H9 (cell line): ENCODE results near the gene PRR13. TPM values are rescaled to one million over a fixed set of nuclear protein-coding genes. Genes with fewer than 3 reads are reported as not detected.

Experiments used
- DNase-seq: peaks from one replicate; pipeline ENCODE4 v3.0.0-alpha.2; 2017
- H2AFZ ChIP-seq: one replicate; pipeline ENCODE4 v1.6.1; 2013; ENCODE audit warnings: mild to moderate bottlenecking, low read length, control low read depth, moderate library complexity
- H2AK5ac ChIP-seq: 2 replicates; pipeline ENCODE4 v1.6.1; 2013; ENCODE audit warnings: low read length, control low read depth, mixed read lengths; ENCODE audit not compliant: insufficient read length
- H2BK120ac ChIP-seq: one replicate; pipeline ENCODE4 v1.6.1; 2013; ENCODE audit warnings: low read depth, mild to moderate bottlenecking, low read length, control low read depth, inconsistent platforms; ENCODE audit not compliant: poor library complexity, severe bottlenecking
- H2BK12ac ChIP-seq: 2 replicates; pipeline ENCODE4 v1.6.1; 2013; ENCODE audit warnings: low read length, control low read depth, mixed read lengths, low read depth; ENCODE audit not compliant: insufficient read length
- H2BK15ac ChIP-seq: 2 replicates; pipeline ENCODE4 v1.6.1; 2013; ENCODE audit warnings: low read depth, low read length, control low read depth
- H2BK20ac ChIP-seq: one replicate; pipeline ENCODE4 v1.6.1; 2013; ENCODE audit warnings: low read depth, mild to moderate bottlenecking, low read length, control low read depth, inconsistent platforms; ENCODE audit not compliant: poor library complexity, severe bottlenecking
- H2BK5ac ChIP-seq: 2 replicates; pipeline ENCODE4 v1.6.1; 2013; ENCODE audit warnings: low read length, control low read depth, mixed read lengths; ENCODE audit not compliant: insufficient read length
- H3K14ac ChIP-seq: 2 replicates; pipeline ENCODE4 v1.6.1; 2013; ENCODE audit warnings: low read length, control low read depth; ENCODE audit not compliant: insufficient read depth
- H3K18ac ChIP-seq: 2 replicates; pipeline ENCODE4 v1.6.1; 2013; ENCODE audit warnings: low read depth, mild to moderate bottlenecking, mixed read lengths, low read length, control low read depth; ENCODE audit not compliant: insufficient read length
- H3K23ac ChIP-seq: 2 replicates; pipeline ENCODE4 v1.6.1; 2013; ENCODE audit warnings: low read length, control low read depth, mixed read lengths, low read depth; ENCODE audit not compliant: insufficient read length
- H3K23me2 ChIP-seq: 2 replicates; pipeline ENCODE4 v1.6.1; 2013; ENCODE audit warnings: low read depth, mild to moderate bottlenecking, mixed read lengths, low read length, control low read depth; ENCODE audit not compliant: insufficient read length, poor library complexity, severe bottlenecking
- H3K27ac ChIP-seq: 2 replicates; pipeline ENCODE4 v1.5.1; 2013; ENCODE audit warnings: low read length, control low read depth, mixed read lengths, low read depth; ENCODE audit not compliant: insufficient read length
- H3K27me3 ChIP-seq: 2 replicates; pipeline ENCODE4 v1.6.1; 2013; ENCODE audit warnings: low read length, control low read depth, inconsistent platforms; ENCODE audit not compliant: insufficient read depth
- H3K4ac ChIP-seq: 2 replicates; pipeline ENCODE4 v1.6.1; 2013; ENCODE audit warnings: low read depth, mild to moderate bottlenecking, control low read depth, inconsistent platforms, low read length, moderate library complexity
- H3K4me1 ChIP-seq: 2 replicates; pipeline ENCODE4 v1.6.1; 2013; ENCODE audit warnings: low read length, control low read depth, inconsistent platforms; ENCODE audit not compliant: insufficient read depth
- H3K4me2 ChIP-seq: 2 replicates; pipeline ENCODE4 v1.6.1; 2013; ENCODE audit warnings: low read length, control low read depth, mixed read lengths; ENCODE audit not compliant: insufficient read length, insufficient read depth
- H3K56ac ChIP-seq: 2 replicates; pipeline ENCODE4 v1.6.1; 2013; ENCODE audit warnings: low read depth, mild to moderate bottlenecking, mixed read lengths, low read length, control low read depth; ENCODE audit not compliant: insufficient read length
- H3K79me1 ChIP-seq: 2 replicates; pipeline ENCODE4 v1.6.1; 2013; ENCODE audit warnings: low read depth, mild to moderate bottlenecking, moderate library complexity, low read length, control low read depth, inconsistent platforms; ENCODE audit not compliant: insufficient read depth, poor library complexity, severe bottlenecking
- H3K79me2 ChIP-seq: 2 replicates; pipeline ENCODE4 v1.6.1; 2013; ENCODE audit warnings: low read length, control low read depth, inconsistent platforms; ENCODE audit not compliant: insufficient read depth
- H3K9ac ChIP-seq: 2 replicates; pipeline ENCODE4 v1.6.1; 2013; ENCODE audit warnings: low read length, control low read depth, mixed read lengths; ENCODE audit not compliant: insufficient read length; ENCODE audit errors: extremely low read depth
- H3K9me3 ChIP-seq: one replicate; pipeline ENCODE4 v1.6.1; 2013; ENCODE audit warnings: low read depth, low read length, inconsistent platforms; ENCODE audit not compliant: control insufficient read depth
- H3T11ph ChIP-seq: one replicate; pipeline ENCODE4 v1.6.1; 2013; ENCODE audit warnings: mild to moderate bottlenecking, low read length, control low read depth, inconsistent platforms
- H4K20me1 ChIP-seq: one replicate; pipeline ENCODE4 v1.6.1; 2013; ENCODE audit not compliant: control insufficient read depth, insufficient read length, insufficient read depth
- H4K5ac ChIP-seq: 2 replicates; pipeline ENCODE4 v1.6.1; 2013; ENCODE audit warnings: low read depth, mild to moderate bottlenecking, mixed read lengths, low read length, control low read depth; ENCODE audit not compliant: insufficient read length
- H4K8ac ChIP-seq: replicated peaks from 2 replicates; pipeline ENCODE4 v1.6.1; 2013; ENCODE audit warnings: low read length, control low read depth, mixed read lengths, low read depth; ENCODE audit not compliant: insufficient read length
- H4K91ac ChIP-seq: 2 replicates; pipeline ENCODE4 v1.6.1; 2013; ENCODE audit warnings: low read depth, mild to moderate bottlenecking, moderate library complexity, mixed read lengths, low read length, control low read depth; ENCODE audit not compliant: insufficient read length
- H3K27ac Mint-ChIP-seq, 3 experiments: 2 replicates in 2 of 3; 3 replicates in 1 of 3; pipeline ENCODE4 v1.8.0; 2020 to 2021; ENCODE audit warnings: mixed read lengths in 3 of 3, mild to moderate bottlenecking in 1 of 3, moderate library complexity in 1 of 3
- H3K27me3 Mint-ChIP-seq: 2 replicates; pipeline ENCODE4 v1.8.0; 2021; ENCODE audit warnings: low read depth, mild to moderate bottlenecking, moderate library complexity, mixed read lengths
- H3K36me3 Mint-ChIP-seq, 3 experiments: 2 replicates in 2 of 3; 3 replicates in 1 of 3; pipeline ENCODE4 v1.8.0; 2020 to 2021; ENCODE audit warnings: low read depth in 3 of 3, mixed read lengths in 3 of 3; ENCODE audit not compliant: insufficient read depth in 1 of 3
- H3K4me1 Mint-ChIP-seq, 2 experiments: 2 replicates each; pipeline ENCODE4 v1.8.0; 2020; ENCODE audit warnings: mixed read lengths in 2 of 2
- H3K4me3 Mint-ChIP-seq, 2 experiments: 2 replicates in 1 of 2; 3 replicates in 1 of 2; pipeline ENCODE4 v1.8.0; 2020 to 2021; ENCODE audit warnings: mild to moderate bottlenecking in 2 of 2, mixed read lengths in 2 of 2, moderate library complexity in 1 of 2
- H3K9me3 Mint-ChIP-seq, 2 experiments: 2 replicates in 1 of 2; 3 replicates in 1 of 2; pipeline ENCODE4 v1.8.0; 2020; ENCODE audit warnings: mild to moderate bottlenecking in 2 of 2, mixed read lengths in 2 of 2, moderate library complexity in 1 of 2
- CTCF ChIP-seq: fragments of 200-600 bp; sonication (generic); conservative IDR thresholded peaks from 3 replicates; pipeline ENCODE4 v1.8.0; 2021; ENCODE audit warnings: antibody characterized with exemption, mild to moderate bottlenecking
- WGBS: extraction: QIAGEN DNeasy Blood & Tissue Kit; methylation state at CpG from one replicate; pipeline ENCODE4 v1.1.7; 2013; ENCODE audit warnings: missing lambda C conversion rate, low lambda C conversion rate, mixed read lengths; ENCODE audit not compliant: insufficient read length; ENCODE audit errors: extremely low coverage; 5-methylcytosine and 5-hydroxymethylcytosine counted together
- total RNA-seq: library from RNA; stranded (reverse); gene quantifications from 2 replicates; pipeline ENCODE4 v1.2.1, GENCODE V29; 2021

The PRR13 gene
- total RNA-seq, 1 experiment from 2014 or later: 147 TPM

- peaks cover 3% of the 10 kb centered on the region for H3K79me1 ChIP-seq
- H2BK120ac ChIP-seq: no peak overlapping the region
- H4K20me1 ChIP-seq: no peaks in the 10 kb centered on the region
- H4K5ac ChIP-seq: no peak overlapping the region
- no peaks in the 10 kb centered on the region for H3K27me3 ChIP-seq
- Mint-ChIP-seq H3K36me3 (peaks cover 46 to 63% (median 60%) of the 10 kb centered on the region in 3 experiments), H3K4me1 (peaks cover 20 to 38% of the 10 kb centered on the region in 2 experiments), H3K27ac (peak overlapping the region in 2 of 3 experiments; percentile 49 to 87; a peak in 4 of 7 replicates), H3K9me3 (no peaks in the 10 kb centered on the region; a peak in 1 of 5 replicates), H3K4me3 (peak overlapping the region; percentile 97), H3K27me3 (no peaks in the 10 kb centered on the region)
- no CpG with 5 or more reads among the region's 6 CpGs for WGBS
- no peaks in the 10 kb centered on the region for H3K9me3 ChIP-seq
- no peak overlapping the region for H3K14ac ChIP-seq
- H3K18ac ChIP-seq: no peak overlapping the region
- peak overlapping the region; percentile 7 for H3K4me2 ChIP-seq
- H3K23me2 ChIP-seq: no peaks in the 10 kb centered on the region
- no peak overlapping the region for H3K23ac ChIP-seq
- no peak overlapping the region for H3T11ph ChIP-seq
- no peak overlapping the region for H4K91ac ChIP-seq
- no peak overlapping the region for H4K8ac ChIP-seq
- no peak for DNase-seq
- no peak overlapping the region for H3K4ac ChIP-seq
- H2AFZ ChIP-seq: no peak overlapping the region
- TF ChIP-seq CTCF: no peak
- H3K79me2 ChIP-seq: peaks cover 23% of the 10 kb centered on the region
- no peak overlapping the region for H2BK15ac ChIP-seq
- H2BK20ac ChIP-seq: no peak overlapping the region
- H2AK5ac ChIP-seq: no peak overlapping the region
- no peak overlapping the region for H3K9ac ChIP-seq
- H3K4me1 ChIP-seq: no peaks in the 10 kb centered on the region
- H3K27ac ChIP-seq: no peak overlapping the region
- H2BK12ac ChIP-seq: no peak overlapping the region
- no peak overlapping the region for H2BK5ac ChIP-seq
- H3K56ac ChIP-seq: no peak overlapping the region
These were observed 12.6 kb downstream of the PRR13 start for GRCh38 chr12:53453953-53454640.
